ENCODE results near the gene CC2D2A. TPM values are rescaled to one million over a fixed set of nuclear protein-coding genes. Genes with fewer than 3 reads are reported as not detected.

The CC2D2A gene
- total RNA-seq = 9.7 and 19.1 TPM in 2 replicates

DNA sequence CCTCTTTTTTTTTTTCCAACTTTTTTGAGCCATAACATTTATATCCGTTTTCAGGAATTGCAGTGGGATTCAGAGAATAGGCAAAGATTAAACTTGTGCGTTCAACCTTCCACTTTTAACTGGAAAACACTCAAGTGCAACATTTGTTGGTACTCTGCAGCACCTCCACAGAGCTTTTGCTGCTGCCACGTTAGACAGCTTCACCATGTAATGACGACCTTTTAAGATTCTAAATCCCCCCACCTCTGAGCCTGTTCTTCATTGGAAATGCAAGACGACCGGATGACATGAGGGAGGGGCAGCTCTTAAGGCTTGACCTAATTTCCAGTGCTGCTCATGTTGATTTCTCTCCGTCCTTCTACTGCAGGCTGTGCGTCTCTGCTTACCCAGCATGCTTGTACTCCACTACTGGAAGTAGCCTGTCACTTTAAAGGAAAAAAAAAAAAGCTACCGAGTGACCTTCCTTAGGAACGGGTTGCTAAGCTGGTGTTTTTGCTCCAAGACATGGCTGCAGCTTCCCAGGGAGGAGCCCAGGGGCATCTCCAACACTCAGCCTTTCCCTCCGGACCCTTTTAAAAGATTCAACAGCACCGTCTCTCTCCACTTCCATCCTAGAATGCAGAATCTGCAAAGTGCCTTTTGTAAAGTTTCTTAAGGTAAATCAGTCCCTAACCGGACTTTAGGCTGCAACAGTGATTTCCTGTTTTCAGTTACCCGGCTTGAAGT lies at the start of gene CC2D2A:
CC2D2A (plus strand) TSS at position 481 of the 726 bp plus-strand sequence. CDS start 6,051 bp downstream, outside the sequence.

DNA sequence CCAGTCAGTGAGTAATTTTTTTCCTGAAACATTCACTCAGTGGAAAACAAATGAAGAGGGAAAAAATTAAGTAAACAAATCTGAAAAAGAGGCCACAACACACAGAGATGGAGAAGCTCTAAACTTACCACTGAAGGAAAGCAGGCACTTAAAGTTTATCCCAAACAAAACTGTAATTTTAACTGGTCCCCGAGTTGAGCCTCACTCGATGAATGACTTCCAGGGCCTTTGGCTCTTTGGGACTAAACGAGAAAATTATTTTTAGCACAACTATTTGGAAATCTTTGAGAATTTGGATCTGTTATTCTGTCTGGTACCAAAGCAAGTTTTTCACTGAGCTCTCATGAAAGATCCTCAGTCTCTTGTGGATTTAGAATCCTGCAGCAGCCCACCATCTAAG lies 42.0 kb upstream of the CC2D2A start, which contains the start of gene C1QTNF7:
C1QTNF7 (plus strand) TSS at position 333 of the 400 bp plus-strand sequence. CDS start 7,711 bp downstream, outside the sequence.

Other genes with a start within 250 kb of the CC2D2A start
- not detected in 2 replicates for gene C1QTNF7, start 41.8 kb upstream of the CC2D2A start, total RNA-seq
- gene FBXL5, start 185.5 kb downstream of the CC2D2A start, total RNA-seq = 73.1 and 106 TPM in 2 replicates
- 25.0 and 42.3 TPM in 2 replicates for gene FAM200B, start 211.9 kb downstream of the CC2D2A start, total RNA-seq
- 0.46 and 1.7 TPM in 2 replicates for gene BST1, start 233.2 kb downstream of the CC2D2A start, total RNA-seq

Data from hair follicular keratinocyte (primary cell).